IgD-negative memory B cell (primary cell): ENCODE data around the gene BRSK2. TPM values are rescaled to one million over a fixed set of nuclear protein-coding genes. Genes with fewer than 3 reads are reported as not detected.
A peak's percentile ranks its signal among the peaks of the same experiment; 100 is the strongest.
"Not testable (repeated sequence)": the region's sequence is repeated elsewhere in the genome, so short reads cannot be mapped to it uniquely, and the experiment has no call there.

Experiments used
- H3K27ac Mint-ChIP-seq, 3 donors: one replicate each; pipeline ENCODE4 v1.8.0; 2020 to 2022; ENCODE audit warnings: mild to moderate bottlenecking in 3 of 3, mixed read lengths in 3 of 3, moderate library complexity in 1 of 3
- H3K27me3 Mint-ChIP-seq: one replicate; pipeline ENCODE4 v1.8.0; 2021; ENCODE audit warnings: mixed read lengths
- H3K36me3 Mint-ChIP-seq: one replicate; pipeline ENCODE4 v1.8.0; 2020; ENCODE audit warnings: mild to moderate bottlenecking, mixed read lengths
- H3K4me1 Mint-ChIP-seq, 3 donors: one replicate each; pipeline ENCODE4 v1.8.0; 2020 to 2022; ENCODE audit warnings: mixed read lengths in 3 of 3, mild to moderate bottlenecking in 1 of 3
- H3K4me3 Mint-ChIP-seq, 4 donors: one replicate each; pipeline ENCODE4 v1.8.0; 2020 to 2022; ENCODE audit warnings: mild to moderate bottlenecking in 4 of 4, mixed read lengths in 4 of 4, moderate library complexity in 3 of 4
- H3K9me3 Mint-ChIP-seq, 3 donors: one replicate each; pipeline ENCODE4 v1.8.0; 2020 to 2021; ENCODE audit warnings: mixed read lengths in 3 of 3, mild to moderate bottlenecking in 1 of 3
- polyA plus RNA-seq: library from polyadenylated mRNA; unstranded; fragments of 300-500 nt; fragmentation: Illumina TruSeq; gene quantifications from one replicate; pipeline ENCODE4 v1.2.3, GENCODE V29; 2021

Gene BRSK2
- polyA plus RNA-seq, result not detected

DNA sequence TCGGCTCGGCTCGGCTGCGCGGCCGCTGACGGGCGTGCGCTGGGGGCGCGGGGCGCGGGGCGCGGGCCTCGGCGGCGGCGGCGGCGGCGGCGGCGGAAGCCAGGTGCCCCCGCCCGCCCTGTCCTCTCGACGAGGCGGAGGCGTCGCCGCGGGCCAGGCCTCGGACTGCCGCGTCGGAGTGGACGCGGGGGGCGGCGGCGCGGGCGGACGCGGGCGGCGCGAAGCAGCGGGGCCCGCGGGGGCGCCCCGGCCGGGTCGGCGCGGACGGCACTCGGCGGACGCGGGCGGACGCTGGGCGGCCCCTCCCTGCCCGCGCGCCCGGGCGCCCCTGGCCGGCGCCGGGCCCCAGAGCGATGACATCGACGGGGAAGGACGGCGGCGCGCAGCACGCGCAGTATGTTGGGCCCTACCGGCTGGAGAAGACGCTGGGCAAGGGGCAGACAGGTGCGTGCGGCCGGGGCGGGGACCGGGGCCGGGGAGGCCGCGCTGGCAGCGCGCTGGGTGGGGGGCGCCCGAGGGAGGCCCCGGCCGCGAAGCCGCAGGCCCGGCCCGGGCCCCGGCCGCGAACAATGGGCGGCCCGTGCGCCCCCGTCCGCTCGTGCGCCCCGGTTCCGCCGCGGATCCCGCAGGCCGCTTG, at the start of gene BRSK2:
Gene BRSK2 (plus strand): TSS at position 3 of the 637 bp plus-strand sequence. CDS start 351 bp downstream, at position 354.
- peaks cover 19% of the 10 kb centered on the region for H3K27me3 Mint-ChIP-seq
- H3K36me3 Mint-ChIP-seq, result peaks cover 3% of the 10 kb centered on the region
- peaks cover 3 to 18% (median 7%) of the 10 kb centered on the region in 3 donors for H3K4me1 Mint-ChIP-seq
- H3K4me3 Mint-ChIP-seq, result peak within 1 kb of the TSS; percentile 68 to 83 (median 76)
- H3K27ac Mint-ChIP-seq, result peak within 1 kb of the TSS in 2 of 3 donors; percentile 18 to 71
- H3K9me3 Mint-ChIP-seq, result peaks cover 0 to 4% (median 0%) of the 10 kb centered on the region in 3 donors

- H3K4me3 Mint-ChIP-seq, result no peak overlapping the region
- H3K4me1 Mint-ChIP-seq, result peaks cover 5 to 12% (median 6%) of the 10 kb centered on the region in 3 donors
- H3K36me3 Mint-ChIP-seq, result no peaks in the 10 kb centered on the region
- H3K27me3 Mint-ChIP-seq, result peaks cover 2% of the 10 kb centered on the region
- no peak overlapping the region for H3K27ac Mint-ChIP-seq
- H3K9me3 Mint-ChIP-seq, result no peaks in the 10 kb centered on the region
These were observed 49.6 kb upstream of the BRSK2 start for GRCh38 chr11:1340111-1340510.

DNA sequence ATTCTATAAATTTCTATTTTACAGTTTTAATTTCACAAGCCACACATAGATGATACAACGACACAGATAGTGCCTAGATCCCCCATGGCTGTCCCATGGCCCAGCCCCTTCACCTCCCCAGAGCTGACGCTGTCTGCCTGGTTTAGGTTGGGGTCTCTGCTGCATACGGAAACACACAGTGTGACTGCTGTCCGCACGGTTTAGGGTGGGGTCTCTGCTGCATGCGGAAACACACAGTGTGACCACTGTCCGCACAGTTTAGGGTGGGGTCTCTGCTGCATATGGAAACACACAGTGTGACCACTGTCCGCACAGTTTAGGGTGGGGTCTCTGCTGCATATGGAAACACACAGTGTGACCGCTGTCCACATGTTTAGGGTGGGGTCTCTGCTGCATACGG, 48.5 kb upstream of the BRSK2 start:
- H3K36me3 Mint-ChIP-seq, H3K27ac Mint-ChIP-seq, H3K27me3 Mint-ChIP-seq, H3K9me3 Mint-ChIP-seq, H3K4me1 Mint-ChIP-seq, H3K4me3 Mint-ChIP-seq: not testable (repeated sequence)

- peaks cover 0 to 7% (median 0%) of the 10 kb centered on the region in 3 donors for H3K4me1 Mint-ChIP-seq
- H3K9me3 Mint-ChIP-seq, result no peaks in the 10 kb centered on the region
- H3K36me3 Mint-ChIP-seq, result no peaks in the 10 kb centered on the region
- H3K4me3 Mint-ChIP-seq, result no peak overlapping the region
- H3K27ac Mint-ChIP-seq, result no peak overlapping the region
- no peaks in the 10 kb centered on the region for H3K27me3 Mint-ChIP-seq
These were observed 47.7 kb upstream of the BRSK2 start for GRCh38 chr11:1341928-1342524.

GRCh38 chr11:1342946-1343345, 46.8 kb upstream of the BRSK2 start:
- no peaks in the 10 kb centered on the region for H3K36me3 Mint-ChIP-seq
- no peaks in the 10 kb centered on the region for H3K9me3 Mint-ChIP-seq
- no peaks in the 10 kb centered on the region for H3K27me3 Mint-ChIP-seq
- no peak overlapping the region for H3K27ac Mint-ChIP-seq
- peaks cover 0 to 4% (median 0%) of the 10 kb centered on the region in 3 donors for H3K4me1 Mint-ChIP-seq
- no peak overlapping the region for H3K4me3 Mint-ChIP-seq

GRCh38 chr11:1343391-1344055, 46.2 kb upstream of the BRSK2 start:
- Mint-ChIP-seq H3K36me3 (no peaks in the 10 kb centered on the region), H3K27ac (no peak overlapping the region), H3K4me3 (no peak overlapping the region), H3K27me3 (no peaks in the 10 kb centered on the region), H3K9me3 (no peaks in the 10 kb centered on the region), H3K4me1 (no peaks in the 10 kb centered on the region)

DNA sequence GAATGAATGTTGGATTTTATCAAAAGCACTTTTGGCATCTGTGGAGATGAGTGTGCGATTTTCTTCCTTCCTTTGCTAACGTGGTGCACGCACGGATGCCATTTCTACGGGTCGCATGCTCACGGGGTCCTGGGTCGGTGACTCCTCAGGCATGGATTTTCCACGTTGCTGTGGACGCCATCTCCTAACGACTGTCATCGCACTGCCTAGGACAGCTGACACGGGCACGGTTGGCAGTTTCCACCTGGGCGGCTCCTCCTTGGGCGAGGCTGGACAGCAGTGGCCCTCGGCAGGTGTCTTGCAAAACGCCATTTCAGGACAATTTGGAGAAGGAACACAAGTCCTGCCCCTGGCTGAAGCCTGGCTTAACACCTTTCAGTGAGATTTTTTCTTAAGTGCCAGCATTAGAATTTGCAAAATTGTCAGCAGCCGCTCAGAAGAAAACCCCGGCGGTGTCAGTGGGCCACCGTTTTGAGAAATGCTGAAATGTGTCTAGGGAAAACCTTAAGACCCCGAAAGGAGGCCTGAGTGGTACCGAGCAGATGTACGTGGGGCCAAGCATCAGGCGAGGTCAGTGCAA, 45.6 kb upstream of the BRSK2 start:
- H3K4me1 Mint-ChIP-seq, result peaks cover 0 to 2% (median 0%) of the 10 kb centered on the region in 3 donors
- no peaks in the 10 kb centered on the region for H3K27me3 Mint-ChIP-seq
- H3K36me3 Mint-ChIP-seq, result no peaks in the 10 kb centered on the region
- no peak overlapping the region for H3K27ac Mint-ChIP-seq
- no peaks in the 10 kb centered on the region for H3K9me3 Mint-ChIP-seq
- no peak overlapping the region for H3K4me3 Mint-ChIP-seq

DNA sequence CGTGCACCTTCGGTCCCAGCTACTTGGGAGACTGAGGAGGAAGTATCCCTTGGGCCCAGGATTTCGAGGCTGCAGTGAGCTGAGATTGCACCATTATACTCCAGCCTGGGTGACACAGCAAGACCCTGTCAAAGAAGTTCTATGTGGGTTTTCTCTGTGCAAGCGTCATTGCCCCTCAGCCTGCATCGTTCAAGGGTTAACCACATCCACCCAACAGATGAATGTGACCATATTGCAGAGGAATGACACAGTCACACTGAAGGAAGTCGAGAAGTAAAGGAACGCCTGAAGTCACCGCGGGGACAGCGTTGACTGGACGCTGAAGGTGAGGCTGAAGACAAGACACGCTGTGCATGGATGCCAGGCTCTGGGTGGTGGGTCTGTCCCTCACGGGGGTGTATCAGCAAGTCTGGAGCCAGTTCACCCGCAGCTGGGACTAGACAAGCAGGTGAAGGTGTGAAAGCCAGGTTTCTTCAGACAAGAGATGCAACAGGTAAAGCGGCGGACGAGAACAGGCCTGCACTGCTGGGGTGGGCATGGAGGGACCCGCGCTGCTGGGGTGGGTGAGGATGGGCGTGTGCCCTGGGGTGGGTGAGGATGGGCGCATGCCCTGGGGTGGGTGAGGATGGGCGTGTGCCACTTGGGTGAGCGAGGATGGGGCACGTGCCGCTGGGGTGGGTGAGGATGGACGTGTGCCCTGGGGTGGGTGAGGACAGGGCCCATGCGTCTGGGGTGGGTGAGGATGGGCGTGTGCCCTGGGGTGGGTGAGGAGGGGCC, 43.8 kb upstream of the BRSK2 start:
- Mint-ChIP-seq H3K4me3 (no peak overlapping the region), H3K36me3 (no peaks in the 10 kb centered on the region), H3K27ac (no peak overlapping the region), H3K27me3 (no peaks in the 10 kb centered on the region), H3K9me3 (no peaks in the 10 kb centered on the region), H3K4me1 (peaks cover 0 to 2% (median 0%) of the 10 kb centered on the region in 3 donors)

DNA sequence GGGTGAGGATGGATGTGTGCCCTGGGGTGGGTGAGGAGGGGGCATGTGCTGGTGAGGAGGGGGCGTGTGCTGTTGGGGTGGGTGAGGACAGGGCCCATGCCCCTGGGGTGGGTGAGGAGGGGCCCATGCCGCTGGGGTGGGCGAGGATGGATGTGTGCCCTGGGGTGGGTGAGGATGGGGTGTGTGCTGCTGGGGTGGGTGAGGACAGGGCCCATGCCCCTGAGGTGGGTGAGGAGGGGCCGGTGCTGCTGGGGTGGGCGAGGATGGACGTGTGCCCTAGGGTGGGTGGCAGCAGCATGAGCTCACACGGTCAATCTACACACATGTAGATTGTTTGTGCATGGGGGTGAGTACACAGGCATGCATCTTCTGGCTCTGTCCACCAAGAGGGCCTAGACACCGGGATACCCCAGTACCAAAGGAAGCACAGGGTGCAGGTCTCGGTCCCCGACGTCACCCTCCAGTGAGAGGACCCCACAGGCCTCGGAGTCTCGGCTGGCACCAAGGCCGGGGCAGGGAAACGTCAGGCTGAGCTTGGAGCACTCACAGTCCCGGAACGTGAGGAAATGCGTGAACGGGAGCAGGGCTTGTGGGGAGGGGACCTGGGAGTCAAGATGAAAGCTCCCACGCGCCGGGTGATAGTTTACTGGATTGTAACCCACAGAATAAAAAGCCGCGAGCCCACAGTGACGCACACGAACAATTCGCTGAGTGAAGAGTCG, 42.9 kb upstream of the BRSK2 start:
- H3K27me3 Mint-ChIP-seq, result no peaks in the 10 kb centered on the region
- peaks cover 0 to 2% (median 0%) of the 10 kb centered on the region in 3 donors for H3K4me1 Mint-ChIP-seq
- no peaks in the 10 kb centered on the region for H3K9me3 Mint-ChIP-seq
- no peak overlapping the region for H3K4me3 Mint-ChIP-seq
- no peaks in the 10 kb centered on the region for H3K36me3 Mint-ChIP-seq
- H3K27ac Mint-ChIP-seq, result no peak overlapping the region

DNA sequence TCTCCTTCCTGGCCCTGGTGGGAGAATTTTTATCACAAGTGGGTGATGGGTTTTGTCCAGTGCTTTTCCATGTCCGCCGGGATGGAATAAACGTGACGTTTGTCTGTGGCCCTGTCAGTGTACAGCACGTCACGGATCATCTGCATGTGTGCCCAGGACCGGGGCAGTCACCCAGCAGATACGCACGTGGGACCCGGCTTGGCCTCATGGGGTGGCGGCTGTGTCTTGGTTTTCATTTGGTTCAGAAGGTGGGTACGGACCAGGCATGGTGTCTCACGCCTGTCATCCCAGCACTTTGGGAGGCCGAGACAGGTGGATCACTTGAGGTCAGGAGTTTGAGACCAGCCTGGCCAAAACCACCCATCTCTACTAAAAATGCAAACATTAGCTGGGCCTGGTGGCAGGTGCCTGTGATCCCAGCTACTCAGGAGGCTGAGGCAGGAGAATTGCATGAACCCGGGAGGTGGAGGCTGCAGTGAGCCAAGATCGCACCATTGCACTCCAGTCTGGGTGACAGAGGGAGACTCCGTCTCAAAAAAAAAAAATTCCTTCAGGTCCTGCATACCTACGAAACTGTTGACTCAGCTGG, 42.2 kb upstream of the BRSK2 start:
- not testable (repeated sequence) for H3K27ac Mint-ChIP-seq, H3K27me3 Mint-ChIP-seq, H3K4me1 Mint-ChIP-seq, H3K36me3 Mint-ChIP-seq, H3K9me3 Mint-ChIP-seq, H3K4me3 Mint-ChIP-seq

DNA sequence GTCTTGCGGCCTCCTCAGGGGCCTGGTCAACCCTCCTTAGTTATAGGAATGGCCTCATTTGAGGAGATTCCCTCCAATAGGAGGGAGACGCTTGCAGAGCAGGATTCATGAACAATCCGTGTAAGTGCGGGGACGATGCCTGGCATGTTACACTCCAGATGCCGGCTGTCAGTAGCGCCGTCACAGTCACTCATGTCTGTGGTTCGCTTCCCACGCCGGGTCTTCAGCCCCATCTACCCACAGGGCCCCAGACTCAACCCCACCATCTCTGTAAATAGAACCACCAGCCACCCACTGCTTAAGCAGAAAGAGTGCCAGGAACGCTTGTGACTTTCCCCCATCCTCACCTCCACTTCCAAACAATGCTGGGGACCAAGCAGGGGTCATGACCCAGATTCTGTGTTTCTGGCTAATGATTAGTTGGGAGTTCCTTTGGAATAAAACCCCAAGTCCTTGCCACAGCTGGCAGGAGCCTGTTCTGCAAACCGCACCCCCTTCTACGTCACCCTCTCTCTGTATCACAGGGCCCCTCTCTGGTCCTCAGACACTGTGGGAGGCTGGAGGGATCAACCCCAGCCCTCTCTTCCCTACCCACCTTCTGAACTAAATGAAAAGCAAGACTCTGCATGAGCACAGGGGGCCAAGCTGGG, 41.5 kb upstream of the BRSK2 start:
- peaks cover 3% of the 10 kb centered on the region for H3K27me3 Mint-ChIP-seq
- no peak overlapping the region for H3K27ac Mint-ChIP-seq
- H3K4me1 Mint-ChIP-seq, result peaks cover 0 to 2% (median 2%) of the 10 kb centered on the region in 3 donors
- no peak overlapping the region for H3K4me3 Mint-ChIP-seq
- no peaks in the 10 kb centered on the region for H3K36me3 Mint-ChIP-seq
- no peaks in the 10 kb centered on the region for H3K9me3 Mint-ChIP-seq

DNA sequence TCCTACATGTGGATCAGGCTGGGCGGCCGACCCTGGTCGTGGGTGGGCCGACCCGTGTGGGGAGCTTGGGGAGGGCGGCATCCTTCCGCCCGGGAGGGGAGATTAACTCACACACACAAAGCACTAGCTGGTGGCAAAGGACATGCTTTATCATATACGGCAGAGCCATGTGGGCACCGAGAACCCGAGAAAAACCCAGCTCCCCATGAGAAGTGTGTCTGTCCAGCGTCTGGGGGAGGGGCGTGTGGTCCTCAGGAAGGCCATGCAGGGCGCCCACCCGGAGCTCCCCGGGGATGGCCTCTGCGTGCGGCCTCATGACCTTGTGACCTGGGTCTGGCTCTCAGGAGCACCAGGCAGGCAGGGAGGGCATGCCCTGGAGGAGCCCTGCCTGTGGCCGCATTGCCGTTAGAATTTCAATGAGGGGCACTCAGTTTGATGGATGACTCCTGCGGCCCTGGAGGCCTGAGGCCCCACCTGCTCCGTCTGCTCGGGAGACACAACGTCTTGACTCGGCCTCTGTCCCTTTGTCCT, 40.9 kb upstream of the BRSK2 start:
- H3K4me3 Mint-ChIP-seq, result no peak overlapping the region
- peaks cover 0 to 2% (median 2%) of the 10 kb centered on the region in 3 donors for H3K4me1 Mint-ChIP-seq
- H3K27ac Mint-ChIP-seq, result no peak overlapping the region
- H3K9me3 Mint-ChIP-seq, result no peaks in the 10 kb centered on the region
- peaks cover 3% of the 10 kb centered on the region for H3K27me3 Mint-ChIP-seq
- peaks cover 1% of the 10 kb centered on the region for H3K36me3 Mint-ChIP-seq

GRCh38 chr11:1349327-1350041, 40.2 kb upstream of the BRSK2 start:
- Mint-ChIP-seq H3K36me3 (peaks cover 1% of the 10 kb centered on the region), H3K4me1 (peaks cover 0 to 2% (median 2%) of the 10 kb centered on the region in 3 donors), H3K27ac (no peak overlapping the region), H3K9me3 (no peaks in the 10 kb centered on the region), H3K27me3 (peaks cover 3% of the 10 kb centered on the region), H3K4me3 (no peak overlapping the region)
